Measurements from ENCODE around the gene LRRC61.
A peak's percentile ranks its signal among the peaks of the same experiment; 100 is the strongest.

LRRC61 gene

GRCh38 chr7:150332852-150333635 lies 9.9 kb downstream of the LRRC61 start:
- DNase-seq, result no peak

- no peak for DNase-seq
Observed at GRCh38 chr7:150333659-150334058, 10.5 kb downstream of the LRRC61 start.

GRCh38 chr7:150334108-150334507 lies 11.0 kb downstream of the LRRC61 start:
- no peak for DNase-seq

- DNase-seq, result no peak
Observed at GRCh38 chr7:150335108-150335773, 12.1 kb downstream of the LRRC61 start.

- DNase-seq, result no peak
Observed at GRCh38 chr7:150335774-150336112, 12.6 kb downstream of the LRRC61 start.

GRCh38 chr7:150336746-150337145 lies 13.6 kb downstream of the LRRC61 start:
- no peak for DNase-seq

- DNase-seq, result no peak
Observed at GRCh38 chr7:150337179-150337578, 14.0 kb downstream of the LRRC61 start.

- no peak for DNase-seq
Observed at GRCh38 chr7:150337659-150338081, 14.5 kb downstream of the LRRC61 start.

- DNase-seq, result no peak
Observed at GRCh38 chr7:150338166-150338829, 15.1 kb downstream of the LRRC61 start.

- DNase-seq, result no peak
Observed at GRCh38 chr7:150339409-150339809, 16.3 kb downstream of the LRRC61 start.

GRCh38 chr7:150340024-150340749 lies 17.0 kb downstream of the LRRC61 start:
- no peak for DNase-seq

- DNase-seq, result no peak
Observed at GRCh38 chr7:150340875-150341262, 17.7 kb downstream of the LRRC61 start.

- no peak for DNase-seq
Observed at GRCh38 chr7:150341263-150342120, 18.3 kb downstream of the LRRC61 start, which contains the start of gene RARRES2. RARRES2 (minus strand) TSS chr7:150341629; CDS start chr7:150340609, 1,020 bp downstream.

- DNase-seq, result no peak
Observed at GRCh38 chr7:150342121-150342408, 18.9 kb downstream of the LRRC61 start.

GRCh38 chr7:150343225-150343624 lies 20.1 kb downstream of the LRRC61 start:
- no peak for DNase-seq

GRCh38 chr7:150344299-150344698 lies 21.1 kb downstream of the LRRC61 start:
- no peak for DNase-seq

GRCh38 chr7:150345012-150345411 lies 21.9 kb downstream of the LRRC61 start:
- DNase-seq, result no peak

GRCh38 chr7:150346922-150347321 lies 23.8 kb downstream of the LRRC61 start:
- no peak for DNase-seq

GRCh38 chr7:150351587-150352194 lies 28.5 kb downstream of the LRRC61 start:
- DNase-seq, result peak; percentile 63 to 78

- no peak for DNase-seq
Observed at GRCh38 chr7:150355666-150356059, 32.5 kb downstream of the LRRC61 start.

- peak in 1 of 2 donors; percentile 65 for DNase-seq
Observed at GRCh38 chr7:150356265-150356897, 33.2 kb downstream of the LRRC61 start.
